Vagina (tissue), 2 donors: Measurements from ENCODE around the gene KCTD7. TPM values are rescaled to one million over a fixed set of nuclear protein-coding genes. Genes with fewer than 3 reads are reported as not detected.
"Not testable (repeated sequence)": the region's sequence is repeated elsewhere in the genome, so short reads cannot be mapped to it uniquely, and the experiment has no call there.

Source experiments
- DNase-seq, 2 donors: peaks; one replicate each; pipeline ENCODE4 v3.0.0-alpha.2; 2017; ENCODE audit errors: extremely low spot score in 2 of 2
- H3K27ac ChIP-seq: fragments of 200-600 bp; sonication (generic); one replicate; pipeline ENCODE4 v1.5.1; 2019
- H3K27me3 ChIP-seq: fragments of 200-600 bp; sonication (generic); one replicate; pipeline ENCODE4 v1.5.1; 2019
- H3K36me3 ChIP-seq, 2 donors: fragments of 200-600 bp; sonication (generic); one replicate each; pipeline ENCODE4 v1.5.1; 2017 to 2019
- H3K4me1 ChIP-seq: fragments of 200-600 bp; sonication (generic); one replicate; pipeline ENCODE4 v1.5.1; 2019
- H3K4me3 ChIP-seq, 2 donors: fragments of 200-600 bp; sonication (generic); 1 replicate in 1 of 2; 2 replicates in 1 of 2; pipeline ENCODE4 v1.5.1; 2016 to 2019
- H3K9me3 ChIP-seq: fragments of 200-600 bp; sonication (generic); one replicate; pipeline ENCODE4 v1.5.1; 2019
- POLR2A ChIP-seq, 2 donors: fragments of 450-650 bp; IDR thresholded peaks; one replicate each; pipeline ENCODE4 v1.6.1; 2017; ENCODE audit warnings: antibody characterized with exemption in 2 of 2, mild to moderate bottlenecking in 2 of 2, moderate library complexity in 2 of 2
- POLR2AphosphoS5 ChIP-seq, 2 donors: sonication (generic); formaldehyde crosslinking; IDR thresholded peaks; one replicate each; pipeline ENCODE4 v1.9.0; 2017; ENCODE audit warnings: antibody characterized with exemption in 2 of 2, mild to moderate bottlenecking in 2 of 2, low read depth in 1 of 2; ENCODE audit not compliant: insufficient read depth in 1 of 2
- intact Hi-C: fragments of 100-400 bp; cut with DNase I; formaldehyde crosslinking; loops from one replicate; pipeline ENCODE4 v1.15.1; 2023
- total RNA-seq: library from RNA; depleted of rRNA; stranded (reverse); fragments of >200 nt; gene quantifications from one replicate; pipeline ENCODE4 v1.2.3, GENCODE V29; 2016
- TF ChIP-seq, protein P1 (sequence below), 3 experiments: fragments of 450-650 bp in 2 of 3; fragments of 200-600 bp in 1 of 3; sonication (generic) in 1 of 3; IDR thresholded peaks; one replicate each; pipeline ENCODE4 v1.5.1; 2017 to 2019; ENCODE audit warnings: antibody characterized with exemption in 3 of 3, mild to moderate bottlenecking in 2 of 3, moderate library complexity in 2 of 3

Gene KCTD7
- total RNA-seq: 20.6 TPM

DNA sequence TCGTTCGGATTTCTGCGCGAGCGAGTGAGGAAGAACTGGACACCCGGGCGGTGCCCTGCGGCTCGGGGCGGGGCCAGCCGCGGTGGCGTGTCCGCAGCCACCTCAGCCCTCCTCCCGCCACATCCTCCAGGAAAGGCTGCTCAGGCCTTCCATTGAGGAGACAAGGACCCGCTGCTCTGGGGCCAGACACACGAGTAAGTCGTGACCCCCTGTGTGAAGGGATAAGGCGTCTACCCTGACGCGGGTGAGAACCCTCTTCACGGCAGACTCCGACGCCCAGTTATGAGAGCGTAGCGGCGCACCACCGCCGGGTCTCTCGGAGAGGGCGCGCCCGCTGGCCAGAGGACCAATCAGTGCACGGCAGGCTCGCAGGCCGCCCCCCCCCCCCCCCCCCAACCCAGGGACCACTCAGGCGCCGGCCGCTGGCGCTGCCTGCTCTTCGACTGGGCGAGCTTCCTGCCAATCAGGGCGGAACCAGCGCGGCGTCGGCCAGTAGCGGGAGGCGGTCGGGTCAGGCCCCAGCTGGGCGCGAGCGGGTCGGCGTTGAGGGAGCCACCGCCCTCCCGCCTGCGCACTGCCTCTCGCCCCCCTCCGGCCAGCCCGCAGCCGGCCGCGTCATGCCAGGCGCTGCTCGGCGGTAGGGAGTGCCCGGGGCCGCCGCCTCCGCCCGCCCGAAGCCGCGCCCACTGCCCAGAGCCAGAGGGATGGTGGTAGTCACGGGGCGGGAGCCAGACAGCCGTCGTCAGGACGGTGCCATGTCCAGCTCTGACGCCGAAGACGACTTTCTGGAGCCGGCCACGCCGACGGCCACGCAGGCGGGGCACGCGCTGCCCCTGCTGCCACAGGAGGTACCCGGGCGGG, at the start of gene KCTD7:
Gene KCTD7, plus strand, starts transcription at position 521 of the 861 bp plus-strand sequence. Its CDS starts 184 bp downstream, at position 705.
- peak; percentile 97 to 99 for DNase-seq
- intact Hi-C loops: loop anchor here (2.0 to 5.0 kb wide), 2 partner anchors 26 to 36 kb away; no protein-coding TSS in a partner anchor
- Histone ChIP-seq H3K9me3 (no peaks in the 10 kb centered on the region), H3K27me3 (no peaks in the 10 kb centered on the region), H3K27ac (peak within 1 kb of the TSS; percentile 98), H3K4me1 (peaks cover 25% of the 10 kb centered on the region), H3K4me3 (peak within 1 kb of the TSS; percentile 59 to 89), H3K36me3 (no peaks in the 10 kb centered on the region)
- peak in 1 of 2 donors; percentile 98 for TF ChIP-seq POLR2A (IDR thresholded peaks at IDR 0.05)
- TF ChIP-seq POLR2AphosphoS5 (IDR thresholded peaks at IDR 0.05; ENCODE audit: insufficient read depth in 1 of 2, low read depth in 1 of 2): peak; percentile 67 to 100
- TF ChIP-seq, protein P1, sequence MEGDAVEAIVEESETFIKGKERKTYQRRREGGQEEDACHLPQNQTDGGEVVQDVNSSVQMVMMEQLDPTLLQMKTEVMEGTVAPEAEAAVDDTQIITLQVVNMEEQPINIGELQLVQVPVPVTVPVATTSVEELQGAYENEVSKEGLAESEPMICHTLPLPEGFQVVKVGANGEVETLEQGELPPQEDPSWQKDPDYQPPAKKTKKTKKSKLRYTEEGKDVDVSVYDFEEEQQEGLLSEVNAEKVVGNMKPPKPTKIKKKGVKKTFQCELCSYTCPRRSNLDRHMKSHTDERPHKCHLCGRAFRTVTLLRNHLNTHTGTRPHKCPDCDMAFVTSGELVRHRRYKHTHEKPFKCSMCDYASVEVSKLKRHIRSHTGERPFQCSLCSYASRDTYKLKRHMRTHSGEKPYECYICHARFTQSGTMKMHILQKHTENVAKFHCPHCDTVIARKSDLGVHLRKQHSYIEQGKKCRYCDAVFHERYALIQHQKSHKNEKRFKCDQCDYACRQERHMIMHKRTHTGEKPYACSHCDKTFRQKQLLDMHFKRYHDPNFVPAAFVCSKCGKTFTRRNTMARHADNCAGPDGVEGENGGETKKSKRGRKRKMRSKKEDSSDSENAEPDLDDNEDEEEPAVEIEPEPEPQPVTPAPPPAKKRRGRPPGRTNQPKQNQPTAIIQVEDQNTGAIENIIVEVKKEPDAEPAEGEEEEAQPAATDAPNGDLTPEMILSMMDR (IDR thresholded peaks at IDR 0.05): no peak

DNA sequence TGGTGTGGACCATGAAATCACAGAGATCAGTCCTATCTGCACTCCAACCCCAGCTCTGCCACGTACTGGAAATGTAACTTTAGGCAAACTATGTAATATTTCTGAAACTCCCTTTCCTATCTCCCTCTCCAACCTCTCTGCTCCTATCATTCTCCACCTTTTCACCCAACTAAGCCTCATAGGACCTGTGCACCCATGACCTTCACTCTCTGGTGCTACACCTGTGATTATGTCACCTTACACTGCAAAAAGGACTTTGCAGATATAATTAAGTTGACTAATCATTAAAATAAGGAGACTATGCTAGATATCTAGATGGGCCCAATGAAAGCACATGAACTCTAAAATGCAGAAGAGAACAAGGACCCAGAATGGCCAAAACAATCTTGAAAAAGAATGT, 48.3 kb upstream of the KCTD7 start:
- intact Hi-C loops, H3K9me3 ChIP-seq, DNase-seq, H3K27ac ChIP-seq, H3K4me3 ChIP-seq, H3K36me3 ChIP-seq, H3K27me3 ChIP-seq: not testable (repeated sequence)
- peaks cover 31% of the 10 kb centered on the region for H3K4me1 ChIP-seq

DNA sequence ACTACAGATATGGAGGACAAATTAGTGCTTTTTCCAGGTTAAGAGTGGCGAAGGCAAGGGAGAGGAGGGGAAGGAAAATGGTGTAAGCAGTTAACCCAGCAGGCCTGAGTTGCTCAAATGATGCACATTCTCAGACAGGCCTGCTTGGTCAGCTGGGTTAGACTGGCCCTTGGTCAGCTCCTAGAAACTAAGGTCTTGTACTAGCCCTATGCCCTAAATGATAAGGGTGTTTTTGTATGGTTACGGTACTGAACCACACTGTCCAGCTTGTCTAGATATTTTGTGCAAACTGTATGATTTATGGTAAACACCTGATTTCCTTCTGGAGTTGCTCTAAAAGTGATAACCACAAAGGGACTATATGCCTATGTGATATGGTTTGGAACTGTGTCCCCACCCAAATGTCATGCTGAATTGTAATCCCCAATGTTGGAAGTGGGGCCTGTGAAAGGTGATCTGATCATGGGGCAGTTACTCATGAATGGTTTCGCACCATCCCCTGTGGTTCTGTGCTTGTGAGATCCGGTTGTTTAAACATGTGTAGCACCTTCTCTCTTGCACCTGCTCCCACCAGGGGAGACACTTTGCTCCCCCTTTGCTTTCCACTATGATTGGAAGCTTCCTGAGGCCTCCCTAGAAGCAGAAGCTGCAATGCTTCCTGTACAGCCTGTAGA, 45.7 kb upstream of the KCTD7 start:
- DNase-seq, H3K9me3 ChIP-seq, H3K27ac ChIP-seq, intact Hi-C loops, H3K4me3 ChIP-seq, H3K36me3 ChIP-seq, H3K27me3 ChIP-seq: not testable (repeated sequence)
- H3K4me1 ChIP-seq: peaks cover 35% of the 10 kb centered on the region

DNA sequence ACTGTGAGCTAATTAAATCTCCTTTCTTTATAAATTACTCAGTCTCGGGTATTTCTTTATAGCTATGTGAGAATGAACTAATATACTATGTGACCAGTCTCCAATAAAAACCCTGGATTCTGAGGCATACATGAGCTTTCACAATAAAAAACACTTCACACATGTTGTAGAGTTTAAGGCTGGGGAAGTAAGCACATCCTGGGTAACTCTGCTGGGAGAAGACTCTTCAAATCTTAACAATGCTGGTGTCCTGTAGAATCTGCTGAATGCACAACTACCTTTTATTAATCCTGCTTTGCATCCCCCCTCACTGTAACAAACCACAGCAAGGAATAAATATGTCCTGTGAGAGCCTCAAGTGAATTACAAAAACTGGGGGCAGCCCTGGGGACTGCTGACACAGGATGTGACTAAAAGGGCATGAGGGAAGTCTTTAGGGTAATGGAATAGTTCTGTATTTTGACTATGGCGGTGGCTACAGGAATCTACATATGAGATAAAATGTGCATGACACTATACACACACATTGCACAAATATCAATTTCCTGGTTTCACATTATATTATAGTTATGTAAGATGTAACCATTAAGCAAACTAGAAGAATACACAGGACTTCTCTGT, 45.1 kb upstream of the KCTD7 start:
- Histone ChIP-seq H3K4me3 (no peak overlapping the region), H3K27ac (no peak overlapping the region), H3K4me1 (peaks cover 37% of the 10 kb centered on the region), H3K36me3 (peaks cover 0 to 5% of the 10 kb centered on the region in 2 donors), H3K9me3 (no peaks in the 10 kb centered on the region), H3K27me3 (no peaks in the 10 kb centered on the region)
- intact Hi-C loops: no loop called here
- DNase-seq: no peak
- TF ChIP-seq POLR2A (IDR thresholded peaks at IDR 0.05) (no peak), POLR2AphosphoS5 (IDR thresholded peaks at IDR 0.05; ENCODE audit: insufficient read depth in 1 of 2, low read depth in 1 of 2) (no peak)
- TF ChIP-seq, protein P1 (IDR thresholded peaks at IDR 0.05): no peak

DNA sequence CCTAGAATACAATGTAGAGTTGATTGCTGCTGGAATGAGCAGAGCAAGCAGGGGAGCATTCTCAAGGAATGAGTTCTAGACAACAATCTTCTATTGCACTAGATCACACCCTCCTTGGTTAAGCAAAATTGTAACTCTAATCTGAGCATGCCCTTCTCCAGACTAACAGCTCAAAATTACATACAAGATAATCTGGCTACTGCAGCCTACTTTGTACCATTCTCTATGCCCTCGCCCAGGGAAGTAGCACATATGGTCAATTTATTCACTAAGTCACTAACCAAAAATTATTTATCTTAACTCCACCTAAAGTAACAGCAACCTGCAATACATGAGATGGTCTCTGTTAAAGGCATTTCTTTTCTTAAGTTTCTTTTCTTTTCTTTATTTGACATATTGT, 42.5 kb upstream of the KCTD7 start:
- TF ChIP-seq POLR2AphosphoS5 (IDR thresholded peaks at IDR 0.05; ENCODE audit: insufficient read depth in 1 of 2, low read depth in 1 of 2) (no peak), POLR2A (IDR thresholded peaks at IDR 0.05) (no peak)
- TF ChIP-seq, protein P1 (IDR thresholded peaks at IDR 0.05): no peak
- H3K36me3 ChIP-seq: peaks cover 0 to under 1% of the 10 kb centered on the region in 2 donors
- no peaks in the 10 kb centered on the region for H3K9me3 ChIP-seq
- intact Hi-C loops: no loop called here
- H3K4me3 ChIP-seq: no peak overlapping the region
- no peak for DNase-seq
- H3K4me1 ChIP-seq: peaks cover 54% of the 10 kb centered on the region
- no peak overlapping the region for H3K27ac ChIP-seq
- no peaks in the 10 kb centered on the region for H3K27me3 ChIP-seq

DNA sequence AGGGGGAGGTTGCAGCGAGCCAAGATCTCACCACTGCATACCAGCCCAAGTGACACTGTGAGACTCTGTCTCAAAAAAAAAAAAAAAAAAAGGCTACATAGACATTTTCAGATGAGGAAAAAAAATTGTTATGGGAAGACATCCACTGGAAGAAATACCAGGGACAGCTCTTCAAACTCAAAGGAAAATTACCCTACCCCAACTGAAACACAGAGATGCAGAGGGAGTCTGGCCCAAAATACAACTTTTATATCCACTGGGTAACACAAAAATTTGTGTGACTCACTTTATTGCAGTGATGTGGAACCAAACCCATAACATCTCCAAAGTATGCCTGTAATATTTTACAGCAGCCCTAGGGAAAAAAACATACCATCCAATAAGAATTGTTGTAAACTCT, 40.5 kb upstream of the KCTD7 start:
- peaks cover 60% of the 10 kb centered on the region for H3K4me1 ChIP-seq
- H3K27me3 ChIP-seq, H3K27ac ChIP-seq, H3K4me3 ChIP-seq, H3K9me3 ChIP-seq, H3K36me3 ChIP-seq, intact Hi-C loops, DNase-seq: not testable (repeated sequence)

DNA sequence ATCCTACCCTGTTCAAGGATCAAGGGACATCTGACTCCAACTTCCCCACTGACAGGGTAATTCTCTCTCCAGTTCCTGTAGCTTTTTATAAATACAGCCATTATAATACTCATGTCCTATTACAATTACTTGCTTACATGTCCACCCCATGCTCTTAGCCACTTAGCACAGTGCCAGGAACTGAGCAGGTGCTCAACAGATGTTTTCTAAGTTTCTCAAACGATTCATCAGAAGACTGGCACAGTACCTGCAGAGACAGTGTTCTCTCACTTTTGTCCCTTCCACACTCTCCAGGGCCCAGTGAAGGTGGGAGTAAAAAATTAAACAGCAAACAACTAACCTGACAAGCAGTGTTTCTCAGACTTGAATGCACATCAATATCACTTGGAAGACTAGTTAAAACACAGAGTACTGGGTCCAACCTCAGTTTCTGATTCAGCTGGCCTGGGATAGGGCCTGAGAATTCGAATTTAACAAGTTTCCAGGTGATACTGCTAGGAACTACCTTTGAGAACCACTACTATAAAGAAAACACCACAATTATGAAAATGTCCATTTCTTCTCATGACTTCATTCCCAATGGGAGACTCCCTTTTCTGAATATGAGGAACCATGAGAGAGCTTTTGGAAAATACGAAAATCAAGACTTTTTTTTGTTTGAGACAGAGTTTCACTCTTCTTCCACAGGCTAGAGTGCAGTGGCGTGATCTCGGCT, 39.7 kb upstream of the KCTD7 start:
- H3K9me3 ChIP-seq, H3K27ac ChIP-seq, DNase-seq, intact Hi-C loops, H3K4me3 ChIP-seq, H3K36me3 ChIP-seq, H3K27me3 ChIP-seq: not testable (repeated sequence)
- peaks cover 60% of the 10 kb centered on the region for H3K4me1 ChIP-seq

DNA sequence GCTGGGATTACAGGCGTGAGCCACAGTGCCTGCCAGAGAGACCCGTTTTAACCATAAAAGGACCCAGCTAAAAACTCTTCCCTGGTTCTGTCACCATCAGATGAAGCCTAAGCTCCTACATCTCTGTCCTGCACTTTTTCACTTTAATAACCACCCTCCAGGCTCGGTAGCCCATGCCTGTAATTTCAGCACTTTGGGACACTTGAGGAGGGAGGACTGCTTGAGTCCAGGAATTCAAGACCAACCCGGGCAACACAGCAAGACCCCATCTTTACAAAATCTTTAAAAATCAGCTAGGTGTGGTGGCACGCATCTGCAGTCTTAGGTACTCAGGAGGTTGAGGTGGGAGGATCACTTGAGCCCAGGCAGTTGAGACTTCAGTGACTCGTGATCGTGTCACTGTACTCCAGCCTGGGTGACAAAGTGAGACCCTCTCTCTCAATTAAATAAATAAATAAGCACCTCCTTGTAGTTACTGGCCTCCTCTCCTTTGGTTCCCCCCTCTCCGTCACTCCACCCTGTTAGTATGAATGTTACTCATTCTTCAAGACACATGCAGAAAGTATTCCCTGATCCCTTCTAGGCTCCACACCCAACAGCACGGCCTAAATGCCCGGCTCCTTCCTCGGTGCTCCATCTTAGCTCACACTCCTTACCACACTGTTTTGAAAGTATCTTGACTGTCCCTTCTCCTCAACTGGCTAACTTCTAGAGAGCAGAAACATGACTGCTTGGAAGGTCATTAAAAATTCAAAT, 38.2 kb upstream of the KCTD7 start:
- Histone ChIP-seq H3K4me1 (peaks cover 55% of the 10 kb centered on the region), H3K27ac (peak overlapping the region; percentile 98), H3K4me3 (peak overlapping the region; percentile 84 to 99)
- intact Hi-C loops: loop anchor here (5.0 kb wide), 1 partner anchor 37 kb away; the partner anchor contains the start of gene KCTD7
- H3K27me3 ChIP-seq, H3K36me3 ChIP-seq, DNase-seq, H3K9me3 ChIP-seq: not testable (repeated sequence)
